AG09309 (cell line): Measurements from ENCODE around the gene TEX53.

Experiments used
- DNase-seq: peaks from one replicate; pipeline ENCODE4 v3.0.0-alpha.2; 2010; ENCODE audit warnings: low read depth
- H3K4me3 ChIP-seq: 2 replicates; pipeline ENCODE4 v1.5.1; 2011; ENCODE audit warnings: mild to moderate bottlenecking, low read depth, low read length, moderate library complexity; ENCODE audit not compliant: control insufficient read depth
- CTCF ChIP-seq: IDR thresholded peaks from 2 replicates; pipeline ENCODE4 v1.5.1; 2011; ENCODE audit warnings: mild to moderate bottlenecking, low read depth, low read length, inconsistent platforms; ENCODE audit not compliant: insufficient read depth, control insufficient read depth; ENCODE audit errors: missing control alignments

The TEX53 gene

GRCh38 chr9:114624677-114625076 is 32.9 kb downstream of the TEX53 start:
- TF ChIP-seq CTCF = no peak
- no peak for DNase-seq
- no peak overlapping the region for H3K4me3 ChIP-seq

DNA sequence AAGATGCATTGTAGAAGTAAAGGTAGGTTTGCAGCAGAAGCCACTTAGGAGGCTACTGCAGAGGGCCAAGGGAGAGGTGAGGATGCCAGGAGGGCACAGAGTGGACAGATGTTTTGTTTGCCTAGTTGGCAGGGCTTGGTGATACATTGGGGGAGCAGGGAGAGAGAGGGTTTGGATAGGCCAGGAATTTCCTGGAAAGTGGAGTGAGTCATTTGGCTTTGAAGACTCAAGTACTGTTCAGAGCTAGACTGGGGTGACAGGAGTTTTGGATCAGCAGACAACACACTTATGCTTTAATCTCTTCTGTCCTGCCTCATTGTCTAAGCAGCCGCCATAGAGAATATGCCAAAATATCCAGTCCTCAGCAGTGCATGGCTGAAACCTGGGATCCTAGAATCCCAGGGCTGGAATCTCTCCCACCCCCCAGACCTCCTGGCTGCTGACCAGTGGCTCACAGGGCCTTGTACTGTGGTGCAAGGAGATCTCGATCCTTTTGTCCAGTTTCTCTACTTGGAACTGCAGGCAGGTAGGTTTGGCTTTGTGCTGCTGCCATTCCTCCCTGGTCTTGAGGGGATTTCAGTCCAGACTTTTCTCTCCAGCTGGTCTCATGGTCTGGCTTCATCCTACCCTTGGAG is 35.5 kb downstream of the TEX53 start:
- no peak for DNase-seq

DNA sequence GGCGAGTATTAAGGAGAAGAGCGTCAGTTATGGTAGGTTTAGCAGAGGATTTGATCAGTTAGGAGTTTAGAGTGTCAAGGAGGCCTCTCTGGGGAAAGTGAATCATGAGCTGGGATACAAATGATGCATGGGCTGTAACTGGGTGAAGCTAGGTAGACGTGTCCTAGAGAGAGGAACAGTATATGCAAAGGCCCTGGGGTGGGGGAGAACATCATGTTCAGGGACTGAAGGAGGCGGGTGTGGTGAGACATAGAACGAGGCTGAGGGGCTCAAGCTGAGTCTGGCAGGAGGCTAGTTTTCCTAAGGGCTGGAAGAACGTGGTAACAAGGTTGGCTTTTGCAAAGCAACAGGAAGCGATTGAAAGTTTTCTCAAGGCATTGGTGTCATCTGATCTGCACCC is 36.0 kb downstream of the TEX53 start:
- TF ChIP-seq CTCF = no peak
- no peak for DNase-seq
- H3K4me3 ChIP-seq = no peak overlapping the region

More for the DNA sequence above, 35.5 kb downstream of the TEX53 start:
- H3K4me3 ChIP-seq = no peak overlapping the region
- TF ChIP-seq CTCF = no peak

DNA sequence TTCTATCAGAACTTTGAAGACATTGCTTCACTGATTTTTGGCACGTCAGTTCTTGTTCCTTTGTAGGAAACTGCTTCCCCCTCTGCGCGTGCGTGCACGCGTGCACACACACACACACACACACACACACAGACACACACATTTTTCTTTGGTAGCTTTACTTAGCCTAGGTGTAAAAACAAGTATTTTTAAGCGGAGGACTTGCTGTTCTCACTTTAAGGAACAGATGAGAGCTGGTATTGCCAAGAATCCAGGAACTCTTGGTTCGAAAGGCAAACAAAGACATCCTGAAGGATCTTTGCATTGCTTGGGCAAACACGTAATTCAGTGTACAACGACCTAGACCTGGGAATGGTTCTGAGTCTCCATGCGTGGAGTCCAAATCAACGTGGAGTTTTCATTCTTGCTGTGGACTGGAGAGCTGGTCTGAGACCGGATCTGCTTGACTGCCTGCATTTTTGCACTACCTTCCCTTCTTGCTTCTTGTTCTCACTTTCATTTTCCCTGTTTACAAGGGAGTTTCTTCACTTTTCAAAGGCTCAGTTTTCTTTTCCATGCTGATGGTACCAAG is 38.3 kb downstream of the TEX53 start:
- no peak for DNase-seq
- TF ChIP-seq CTCF = no peak
- no peak overlapping the region for H3K4me3 ChIP-seq

DNA sequence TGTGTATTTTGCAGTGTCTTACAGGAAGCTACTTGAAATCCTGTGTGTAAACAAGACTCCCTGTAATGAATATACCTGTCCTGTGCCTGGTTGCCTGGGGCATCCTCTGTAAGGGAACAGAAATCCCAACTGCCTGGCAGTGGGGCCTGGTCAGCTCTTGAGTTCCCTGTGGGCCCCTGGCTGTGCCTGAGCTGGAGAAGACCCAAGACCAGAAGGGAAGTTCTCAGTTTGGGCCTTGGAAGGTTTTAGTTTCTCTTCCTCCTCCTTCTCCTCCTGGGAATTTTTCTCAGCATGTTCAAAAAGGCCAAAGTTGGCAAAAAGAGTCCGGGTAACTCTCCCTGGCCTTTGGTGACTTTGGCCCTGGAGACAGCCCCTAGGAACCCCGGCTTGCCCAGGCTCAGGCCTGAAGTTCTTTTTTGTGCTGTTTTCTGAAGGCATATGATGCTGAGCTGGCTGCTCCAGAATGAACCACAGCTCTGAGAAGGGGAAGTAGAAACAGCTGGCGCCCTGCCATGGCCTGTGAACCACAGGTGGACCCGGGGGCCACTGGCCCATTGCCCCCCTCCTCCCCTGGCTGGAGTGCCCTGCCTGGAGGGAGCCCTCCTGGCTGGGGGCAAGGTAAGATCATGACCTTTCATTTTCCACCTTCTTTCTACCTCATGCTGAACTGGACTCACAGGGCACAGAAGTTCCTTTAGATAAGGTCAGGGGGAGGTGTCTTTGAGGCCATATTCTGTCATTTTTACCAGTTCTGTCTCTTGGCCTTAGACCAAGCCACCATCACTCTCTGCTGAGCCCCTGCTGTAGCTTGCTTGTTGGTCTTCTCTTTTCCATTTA is 40.7 kb downstream of the TEX53 start:
- no peak overlapping the region for H3K4me3 ChIP-seq
- no peak for TF ChIP-seq CTCF
- no peak for DNase-seq

- DNase-seq = no peak
Observed at GRCh38 chr9:114614373-114614772, 43.2 kb downstream of the TEX53 start.

More at GRCh38 chr9:114614373-114614772, 43.2 kb downstream of the TEX53 start:
- no peak overlapping the region for H3K4me3 ChIP-seq
- no peak for TF ChIP-seq CTCF
